Stimulated activated naive CD8-positive, alpha-beta T cell treated with anti-CD3 and anti-CD28 coated beads, Interleukin-15, Interleukin-2, amounts not matched to agents 100 U/mL and 50 U/mL, for 24 hours (primary cell): ENCODE measurements around the gene SCML1.
A peak's percentile ranks its signal among the peaks of the same experiment; 100 is the strongest.

Experiments used
- ATAC-seq: fragments of 150-1000 bp; cut with Tn5 transposase; one replicate; pipeline ENCODE4 v1.10.0; 2021
- DNase-seq: peaks from one replicate; pipeline ENCODE4 v3.0.0; 2021

The SCML1 gene

GRCh38 chrX:17736856-17737709 is at the start of gene SCML1:
SCML1 (plus strand) TSS chrX:17737493; CDS start chrX:17744187, 6,694 bp downstream.
- ATAC-seq (peak; percentile 85), DNase-seq (peak; percentile 88)

GRCh38 chrX:17687648-17688047 is 49.6 kb upstream of the SCML1 start:
- DNase-seq (no peak), ATAC-seq (no peak)

- ATAC-seq (peak; percentile 57), DNase-seq (peak; percentile 33)
Measured at GRCh38 chrX:17689971-17690409, 47.3 kb upstream of the SCML1 start.

- DNase-seq (no peak), ATAC-seq (no peak)
Measured at GRCh38 chrX:17692709-17693346, 44.5 kb upstream of the SCML1 start.

GRCh38 chrX:17697191-17697590 is 40.1 kb upstream of the SCML1 start:
- ATAC-seq = no peak
- no peak for DNase-seq

GRCh38 chrX:17700976-17701375 is 36.3 kb upstream of the SCML1 start:
- DNase-seq = no peak
- no peak for ATAC-seq

- ATAC-seq = no peak
Measured at GRCh38 chrX:17703201-17703600, 34.1 kb upstream of the SCML1 start.

GRCh38 chrX:17705211-17705610 is 32.1 kb upstream of the SCML1 start:
- no peak for DNase-seq
- no peak for ATAC-seq

More at GRCh38 chrX:17703201-17703600, 34.1 kb upstream of the SCML1 start:
- DNase-seq = no peak

- DNase-seq = no peak
Measured at GRCh38 chrX:17706676-17707075, 30.6 kb upstream of the SCML1 start.

GRCh38 chrX:17707731-17708130 is 29.6 kb upstream of the SCML1 start:
- DNase-seq (no peak), ATAC-seq (no peak)

More at GRCh38 chrX:17706676-17707075, 30.6 kb upstream of the SCML1 start:
- ATAC-seq = no peak

- no peak for DNase-seq
- ATAC-seq = peak; percentile 52
Measured at GRCh38 chrX:17710871-17711301, 26.4 kb upstream of the SCML1 start.

- DNase-seq = no peak
- ATAC-seq = no peak
Measured at GRCh38 chrX:17713288-17713687, 24.0 kb upstream of the SCML1 start.

GRCh38 chrX:17718649-17719165 is 18.6 kb upstream of the SCML1 start:
- DNase-seq = no peak
- ATAC-seq = no peak

GRCh38 chrX:17719711-17720110 is 17.6 kb upstream of the SCML1 start:
- DNase-seq = no peak
- ATAC-seq = no peak

GRCh38 chrX:17721715-17722114 is 15.6 kb upstream of the SCML1 start:
- no peak for ATAC-seq
- DNase-seq = no peak

GRCh38 chrX:17725181-17725580 is 12.1 kb upstream of the SCML1 start:
- ATAC-seq (no peak), DNase-seq (no peak)

- ATAC-seq = no peak
- DNase-seq = no peak
Measured at GRCh38 chrX:17732138-17732783, 5.0 kb upstream of the SCML1 start.

GRCh38 chrX:17735406-17735805 is 1.9 kb upstream of the SCML1 start:
- ATAC-seq = no peak
- DNase-seq = no peak

GRCh38 chrX:17736478-17736855 is 826 bp upstream of the SCML1 start:
- ATAC-seq = no peak
- no peak for DNase-seq

GRCh38 chrX:17737710-17737985 is 355 bp downstream of the SCML1 start:
- no peak for ATAC-seq
- peak; percentile 17 for DNase-seq

- DNase-seq (peak; percentile 51), ATAC-seq (peak; percentile 33)
Measured at GRCh38 chrX:17737986-17738713, 857 bp downstream of the SCML1 start.
